Measurements from ENCODE around the gene MESP1.
"Not testable (repeated sequence)": the region's sequence is repeated elsewhere in the genome, so short reads cannot be mapped to it uniquely, and the experiment has no call there.

Gene MESP1

DNA sequence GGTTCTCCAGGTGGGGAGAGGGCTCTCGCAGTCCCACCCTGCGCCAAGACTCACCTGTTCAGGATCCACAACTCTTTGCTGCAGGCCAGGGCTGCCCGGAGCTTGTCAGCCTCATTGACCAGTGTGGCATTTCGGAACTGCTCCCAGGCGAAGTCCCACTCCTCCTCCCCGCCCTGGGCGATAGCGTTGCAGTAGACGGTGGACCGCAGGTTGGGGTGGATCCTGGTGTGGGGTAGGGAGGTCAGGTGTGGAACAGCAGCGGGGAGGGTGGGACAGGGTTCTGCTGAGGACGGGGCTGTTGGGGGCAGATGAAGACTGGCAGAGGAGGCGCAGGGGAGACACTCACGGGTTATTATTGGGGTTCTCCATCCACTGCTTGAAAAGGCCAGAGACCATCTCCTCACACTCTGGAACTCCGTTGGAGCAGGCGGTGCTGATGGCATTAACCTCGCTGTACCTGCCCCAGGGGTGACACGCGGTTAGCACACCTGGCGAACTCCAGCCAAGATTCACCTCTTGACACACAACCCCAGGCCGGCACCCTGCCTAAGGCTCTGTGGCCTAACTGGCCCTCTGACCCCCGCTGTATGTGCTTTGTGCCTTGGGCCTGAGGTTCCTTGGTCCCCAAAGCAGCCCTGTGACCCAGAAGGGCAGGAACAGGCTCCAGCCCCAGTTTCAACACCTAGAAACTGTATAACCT is 41.2 kb upstream of the MESP1 start:
- H3K4me3 ChIP-seq (ENCODE audit: low read depth, low read length), result no peak overlapping the region
- DNase-seq (ENCODE audit: low read depth), result no peak
- TF ChIP-seq, protein P1, sequence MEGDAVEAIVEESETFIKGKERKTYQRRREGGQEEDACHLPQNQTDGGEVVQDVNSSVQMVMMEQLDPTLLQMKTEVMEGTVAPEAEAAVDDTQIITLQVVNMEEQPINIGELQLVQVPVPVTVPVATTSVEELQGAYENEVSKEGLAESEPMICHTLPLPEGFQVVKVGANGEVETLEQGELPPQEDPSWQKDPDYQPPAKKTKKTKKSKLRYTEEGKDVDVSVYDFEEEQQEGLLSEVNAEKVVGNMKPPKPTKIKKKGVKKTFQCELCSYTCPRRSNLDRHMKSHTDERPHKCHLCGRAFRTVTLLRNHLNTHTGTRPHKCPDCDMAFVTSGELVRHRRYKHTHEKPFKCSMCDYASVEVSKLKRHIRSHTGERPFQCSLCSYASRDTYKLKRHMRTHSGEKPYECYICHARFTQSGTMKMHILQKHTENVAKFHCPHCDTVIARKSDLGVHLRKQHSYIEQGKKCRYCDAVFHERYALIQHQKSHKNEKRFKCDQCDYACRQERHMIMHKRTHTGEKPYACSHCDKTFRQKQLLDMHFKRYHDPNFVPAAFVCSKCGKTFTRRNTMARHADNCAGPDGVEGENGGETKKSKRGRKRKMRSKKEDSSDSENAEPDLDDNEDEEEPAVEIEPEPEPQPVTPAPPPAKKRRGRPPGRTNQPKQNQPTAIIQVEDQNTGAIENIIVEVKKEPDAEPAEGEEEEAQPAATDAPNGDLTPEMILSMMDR (IDR thresholded peaks at IDR 0.05; ENCODE audit: insufficient read depth, low read depth, low read length, missing control alignments), result no peak

DNA sequence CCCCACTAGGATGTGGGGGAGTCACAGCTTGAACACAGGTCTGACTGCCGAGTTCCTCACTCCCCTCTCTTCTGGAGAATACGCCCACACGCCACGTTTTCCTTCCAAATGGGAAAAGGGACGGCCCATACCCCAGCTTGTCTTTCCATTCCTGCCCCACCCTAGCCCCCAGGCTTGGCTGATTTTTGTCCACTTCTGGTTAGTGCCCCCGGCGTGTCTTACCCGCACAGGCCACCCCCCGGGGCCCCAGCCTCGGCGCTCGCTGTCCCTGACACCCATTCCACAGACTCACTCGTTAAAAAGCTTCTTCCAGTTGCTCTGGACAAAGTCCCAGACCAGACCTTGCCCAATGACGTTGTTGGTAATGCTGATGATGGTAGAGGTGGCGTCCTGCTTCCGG is 39.6 kb upstream of the MESP1 start:
- TF ChIP-seq, protein P1 (IDR thresholded peaks at IDR 0.05; ENCODE audit: insufficient read depth, low read depth, low read length, missing control alignments), result no peak
- no peak overlapping the region for H3K4me3 ChIP-seq (ENCODE audit: low read depth, low read length)
- no peak for DNase-seq (ENCODE audit: low read depth)

- no peak for DNase-seq (ENCODE audit: low read depth)
- H3K4me3 ChIP-seq (ENCODE audit: low read depth, low read length), result no peak overlapping the region
- TF ChIP-seq, protein P1 (IDR thresholded peaks at IDR 0.05; ENCODE audit: insufficient read depth, low read depth, low read length, missing control alignments), result no peak
Observed at GRCh38 chr15:89790206-89790605, 39.2 kb upstream of the MESP1 start.

DNA sequence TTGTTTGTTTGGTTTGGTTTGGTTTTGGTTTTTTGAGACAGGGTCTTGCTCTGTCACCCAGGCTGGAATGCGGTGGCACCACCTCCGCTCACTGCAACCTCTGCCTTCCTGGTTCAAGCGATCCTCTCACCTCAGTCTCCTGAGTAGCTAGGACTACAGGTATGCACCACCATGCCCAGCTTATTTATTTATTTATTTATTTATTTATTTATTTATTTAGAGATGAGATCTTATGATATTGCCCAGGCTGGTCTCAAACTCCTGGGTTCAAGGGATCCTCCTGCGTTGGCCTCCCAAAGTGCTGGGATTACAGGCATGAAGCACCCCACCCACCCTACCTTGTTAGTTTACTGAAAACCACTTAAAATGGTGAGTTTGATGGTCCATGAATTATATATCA is 37.5 kb upstream of the MESP1 start:
- DNase-seq (ENCODE audit: low read depth); H3K4me3 ChIP-seq (ENCODE audit: low read depth, low read length): not testable (repeated sequence)

- DNase-seq (ENCODE audit: low read depth), result no peak
- TF ChIP-seq, protein P1 (IDR thresholded peaks at IDR 0.05; ENCODE audit: insufficient read depth, low read depth, low read length, missing control alignments), result no peak
- no peak overlapping the region for H3K4me3 ChIP-seq (ENCODE audit: low read depth, low read length)
Observed at GRCh38 chr15:89787944-89788343, 36.9 kb upstream of the MESP1 start.

GRCh38 chr15:89785774-89786140 is 34.7 kb upstream of the MESP1 start:
- no peak for DNase-seq (ENCODE audit: low read depth)
- H3K4me3 ChIP-seq (ENCODE audit: low read depth, low read length), result no peak overlapping the region
- TF ChIP-seq, protein P1 (IDR thresholded peaks at IDR 0.05; ENCODE audit: insufficient read depth, low read depth, low read length, missing control alignments), result no peak

- DNase-seq (ENCODE audit: low read depth), result no peak
- H3K4me3 ChIP-seq (ENCODE audit: low read depth, low read length), result no peak overlapping the region
- TF ChIP-seq, protein P1 (IDR thresholded peaks at IDR 0.05; ENCODE audit: insufficient read depth, low read depth, low read length, missing control alignments), result no peak
Observed at GRCh38 chr15:89785064-89785773, 34.2 kb upstream of the MESP1 start.
